K562 (cell line): ENCODE measurements around the gene TMEM181. TPM values are rescaled to one million over a fixed set of nuclear protein-coding genes. Genes with fewer than 3 reads are reported as not detected.

ENCODE experiments used
- ATAC-seq: fragments of 200-7000 bp; cut with Tn5 transposase; 3 replicates; pipeline ENCODE4 v1.9.1; 2020; ENCODE audit warnings: moderate library complexity
- BruUV-seq: library from RNA; stranded (reverse); fragments of 400-500 nt; replicated peaks from 2 replicates; lab custom pipeline; 2021; lab: Mats Ljungman, UMichigan
- CTCF ChIA-PET: fragments of 300-600 bp; formaldehyde crosslinking; extraction: SDS; loops from one replicate; lab custom pipeline; 2021; ENCODE audit warnings: low intra/inter-chr PET ratio; lab: Yijun Ruan, JAX
- POLR2A ChIA-PET: fragments of 300-600, 350-650 bp; sonication (Branson Sonifier 250); formaldehyde crosslinking; extraction: SDS; loops from one replicate; lab custom pipeline; 2021; ENCODE audit warnings: antibody characterized with exemption, inconsistent platforms; lab: Yijun Ruan, JAX
- DNase-seq, 4 experiments: peaks; one replicate each; pipeline versions ENCODE4 v3.0.0 to v3.0.0-alpha.2; 2011 to 2018; ENCODE audit warnings: low spot score in 3 of 4, mixed read lengths in 3 of 4; ENCODE audit errors: extremely low read depth in 1 of 4
- FAIRE-seq: peaks from 2 replicates; lab custom pipeline; 2011; peaks lifted over from hg19 to GRCh38; lab: Jason Lieb, UNC
- H2AFZ ChIP-seq: 2 replicates; pipeline ENCODE4 v1.6.0; 2011; ENCODE audit warnings: low read depth, low read length, control low read depth, inconsistent platforms
- H3K27ac ChIP-seq: fragments of 200-600 bp; 3 replicates; pipeline ENCODE4 v1.8.0; 2011; ENCODE audit warnings: low read depth, mild to moderate bottlenecking, control low read depth, inconsistent platforms, low read length, moderate library complexity, mixed read lengths; ENCODE audit errors: extremely low read depth
- H3K27me3 ChIP-seq, 2 experiments: fragments of 300-600 bp in 1 of 2; 2 replicates in 1 of 2; 3 replicates in 1 of 2; pipeline versions ENCODE4 v1.6.0 to v1.8.0; 2011; ENCODE audit warnings: inconsistent platforms in 2 of 2, low read length in 2 of 2, mild to moderate bottlenecking in 1 of 2, mixed read lengths in 1 of 2, moderate library complexity in 1 of 2; ENCODE audit not compliant: control insufficient read depth in 2 of 2, insufficient read depth in 2 of 2
- H3K36me3 ChIP-seq: fragments of 300-600 bp; 3 replicates; pipeline ENCODE4 v1.8.0; 2011; ENCODE audit warnings: mild to moderate bottlenecking, low read length, inconsistent platforms; ENCODE audit not compliant: control insufficient read depth, insufficient read depth
- H3K4me1 ChIP-seq, 2 experiments: fragments of 200-600 bp in 1 of 2; replicated peaks in 1 of 2; 2 replicates in 1 of 2; 3 replicates in 1 of 2; pipeline versions ENCODE4 v1.5.1 to v1.8.0; 2011; ENCODE audit warnings: inconsistent platforms in 2 of 2, low read length in 2 of 2, mild to moderate bottlenecking in 1 of 2, mixed read lengths in 1 of 2, moderate library complexity in 1 of 2; ENCODE audit not compliant: control insufficient read depth in 2 of 2, insufficient read depth in 2 of 2
- H3K4me2 ChIP-seq: 2 replicates; pipeline ENCODE4 v1.6.1; 2011; ENCODE audit warnings: low read length, control low read depth, inconsistent platforms, mixed read lengths; ENCODE audit not compliant: insufficient read depth
- H3K4me3 ChIP-seq: fragments of 200-600 bp; sonication (generic), shearing (Covaris generic); 2 replicates; pipeline ENCODE4 v1.5.1; 2016; ENCODE audit warnings: control low read depth, inconsistent platforms
- H3K79me2 ChIP-seq: fragments of 200-600 bp; 3 replicates; pipeline ENCODE4 v1.8.0; 2011; ENCODE audit warnings: low read length, inconsistent platforms; ENCODE audit not compliant: control insufficient read depth, insufficient read depth
- H3K9ac ChIP-seq, 2 experiments: 2 replicates each; pipeline versions ENCODE4 v1.6.0 to v1.6.1; 2011; ENCODE audit warnings: low read depth in 2 of 2, low read length in 2 of 2, control low read depth in 1 of 2, inconsistent platforms in 1 of 2, mild to moderate bottlenecking in 1 of 2, mixed read lengths in 1 of 2; ENCODE audit not compliant: insufficient read depth in 1 of 2
- H3K9me1 ChIP-seq: one replicate; pipeline ENCODE4 v1.6.0; 2011; ENCODE audit warnings: inconsistent platforms, mild to moderate bottlenecking, low read length, moderate library complexity; ENCODE audit not compliant: control insufficient read depth, insufficient read depth
- H3K9me3 ChIP-seq: replicated peaks from 2 replicates; pipeline ENCODE4 v1.5.1; 2011; ENCODE audit warnings: low read depth, low read length, inconsistent platforms; ENCODE audit not compliant: control insufficient read depth, insufficient read depth
- H4K20me1 ChIP-seq: replicated peaks from 2 replicates; pipeline ENCODE4 v1.6.1; 2011; ENCODE audit warnings: low read length, inconsistent platforms, mixed read lengths; ENCODE audit not compliant: control insufficient read depth, insufficient read depth
- BDP1 ChIP-seq: IDR thresholded peaks from 3 replicates; pipeline ENCODE4 v1.6.1; 2011; ENCODE audit not compliant: insufficient read length, insufficient read depth
- DDX20 ChIP-seq: fragments of 450-650 bp; IDR thresholded peaks from 2 replicates; pipeline ENCODE4 v1.6.1; 2016; ENCODE audit warnings: missing genetic modification characterization, low read depth, mild to moderate bottlenecking, missing compliant biosample characterization, moderate library complexity
- ESRRA ChIP-seq: fragments of 450-650 bp; IDR thresholded peaks from 2 replicates; pipeline ENCODE4 v1.6.1; 2014; ENCODE audit warnings: low read depth, mild to moderate bottlenecking, moderate library complexity, borderline replicate concordance
- NFIC ChIP-seq: fragments of 450-650 bp; IDR thresholded peaks from 2 replicates; pipeline ENCODE4 v1.6.1; 2017; ENCODE audit warnings: mild to moderate bottlenecking, inconsistent platforms
- SIN3A ChIP-seq, 2 experiments: fragments of 150-350 bp in 1 of 2; IDR thresholded peaks; 2 replicates each; pipeline ENCODE4 v1.6.1; 2011 to 2016; ENCODE audit warnings: borderline replicate concordance in 2 of 2, low read depth in 2 of 2, low read length in 2 of 2, mild to moderate bottlenecking in 2 of 2, moderate library complexity in 2 of 2; ENCODE audit not compliant: control insufficient read depth in 1 of 2
- SP2 ChIP-seq: IDR thresholded peaks from 2 replicates; pipeline ENCODE4 v1.6.1; 2011; ENCODE audit warnings: mild to moderate bottlenecking, low read depth, low read length, moderate library complexity; ENCODE audit not compliant: poor library complexity, severe bottlenecking; ENCODE audit errors: extremely low read depth
- STAT5A ChIP-seq: IDR thresholded peaks from 2 replicates; pipeline ENCODE4 v1.6.1; 2012; ENCODE audit warnings: low read length, inconsistent platforms, borderline replicate concordance
- ZNF224 ChIP-seq: sonication (generic); formaldehyde crosslinking; IDR thresholded peaks from 2 replicates; pipeline ENCODE4 v1.8.0; 2022; ENCODE audit warnings: mild to moderate bottlenecking, missing genetic modification reagents
- ZNF436 ChIP-seq: fragments of 250-450, 450-650 bp; sonication (Bioruptor Pico); formaldehyde crosslinking; IDR thresholded peaks from 2 replicates; pipeline ENCODE4 v1.7.0; 2020; ENCODE audit warnings: mild to moderate bottlenecking
- ZNF766 ChIP-seq: fragments of 200-800 bp; sonication (Bioruptor generic); conservative IDR thresholded peaks from 2 replicates; pipeline ENCODE4 v1.6.1; 2016; ENCODE audit warnings: missing genetic modification characterization, missing compliant biosample characterization
- WGBS: fragments of 100-300 bp; shearing (Covaris generic); methylation state at CpG from one replicate; pipeline ENCODE4 v1.1.6; 2016; ENCODE audit warnings: low coverage, mixed read lengths; ENCODE audit not compliant: insufficient coverage; ENCODE audit errors: missing lambda C conversion rate; 5-methylcytosine and 5-hydroxymethylcytosine counted together
- in situ Hi-C: fragments of 300-500 bp; cut with MboI; formaldehyde crosslinking; loops from 4 replicates; pipeline ENCODE4 v1.15.0; 2018; ENCODE audit warnings: inconsistent platforms, mixed read lengths
- intact Hi-C: fragments of 100-400 bp; cut with micrococcal nuclease; formaldehyde crosslinking; loops from 2 replicates; pipeline ENCODE4 v1.14.2; 2022
- polyA plus RNA-seq, 8 experiments: library from polyadenylated mRNA; depleted of rRNA in 4 of 8; stranded (reverse) in 5 of 8; unstranded in 3 of 8; fragments of >200 nt; fragmentation: Nextera tagmentation in 2 of 8; fragmentation: Illumina TruSeq in 1 of 8; extraction: Ambion mirVana in 2 of 8; extraction: Trizol in 1 of 8; gene quantifications; 2 replicates each; pipeline versions ENCODE4 v1.2.1 to v1.2.3, GENCODE V29; 2011 to 2014; ENCODE audit warnings: inconsistent platforms in 1 of 8, missing spikeins in 1 of 8
- total RNA-seq, 7 experiments: library from RNA; depleted of rRNA in 6 of 7; stranded (reverse); fragments of >200 nt in 6 of 7; fragmentation: Illumina TruSeq in 2 of 7; extraction: Trizol in 2 of 7; gene quantifications; 2 replicates each; pipeline versions ENCODE4 v1.2.1 to v1.2.3, GENCODE V29; 2011 to 2021; ENCODE audit warnings: low replicate concordance in 1 of 7
- TF ChIP-seq, protein P1 (sequence below): fragments of 250-450 bp; sonication (Bioruptor Pico); IDR thresholded peaks from 2 replicates; pipeline ENCODE4 v1.4.0; 2020

The TMEM181 gene
- total and polyA plus RNA-seq, 9 of the 15 experiments (the other 6 are each of a cell fraction or from before 2014, with no cell fraction given) = 5.6 to 27.2 (median 19.9) TPM

DNA sequence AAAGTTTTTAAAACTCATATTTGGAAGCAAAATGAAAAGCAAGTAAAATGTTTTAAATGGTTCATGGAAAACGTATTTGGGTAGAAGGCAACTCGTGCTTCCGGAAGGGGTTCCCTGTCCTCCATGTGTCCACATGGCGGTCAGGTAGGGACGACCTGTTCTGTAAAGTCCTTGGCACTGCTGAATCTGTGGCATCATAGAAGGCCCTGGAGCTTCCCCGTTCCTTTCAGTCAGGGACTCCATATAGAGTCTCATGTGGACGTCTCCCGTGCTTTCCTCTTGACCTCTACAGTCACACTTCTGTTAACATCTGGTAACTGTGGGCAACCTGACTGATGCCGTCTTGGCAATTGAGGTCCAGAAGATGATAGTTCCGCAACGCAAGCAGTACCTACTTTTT is 73.2 kb downstream of the TMEM181 start:
- TF ChIP-seq ZNF436 (CRISPR knock-in tag) (no peak), ESRRA (no peak), DDX20 (tag) (no peak), SP2 (no peak), NFIC (no peak), STAT5A (no peak), ZNF224 (no peak), BDP1 (no peak), SIN3A (IDR thresholded peaks at IDR 0.05; ENCODE audit: borderline replicate concordance in 2 of 2, control insufficient read depth in 1 of 2, low read depth in 2 of 2, low read length in 2 of 2) (no peak), ZNF766 (no peak)
- TF ChIP-seq, protein P1, sequence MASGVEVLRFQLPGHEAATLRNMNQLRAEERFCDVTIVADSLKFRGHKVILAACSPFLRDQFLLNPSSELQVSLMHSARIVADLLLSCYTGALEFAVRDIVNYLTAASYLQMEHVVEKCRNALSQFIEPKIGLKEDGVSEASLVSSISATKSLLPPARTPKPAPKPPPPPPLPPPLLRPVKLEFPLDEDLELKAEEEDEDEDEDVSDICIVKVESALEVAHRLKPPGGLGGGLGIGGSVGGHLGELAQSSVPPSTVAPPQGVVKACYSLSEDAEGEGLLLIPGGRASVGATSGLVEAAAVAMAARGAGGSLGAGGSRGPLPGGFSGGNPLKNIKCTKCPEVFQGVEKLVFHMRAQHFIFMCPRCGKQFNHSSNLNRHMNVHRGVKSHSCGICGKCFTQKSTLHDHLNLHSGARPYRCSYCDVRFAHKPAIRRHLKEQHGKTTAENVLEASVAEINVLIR (CRISPR knock-in tag) = no peak
- in situ Hi-C loops = no loop called here
- WGBS = 91% methylated on average over 11 of the region's 11 CpGs
- H3K36me3 ChIP-seq = peaks cover 90% of the 10 kb centered on the region
- no peaks in the 10 kb centered on the region for H3K9me1 ChIP-seq
- peaks cover 12% of the 10 kb centered on the region for H4K20me1 ChIP-seq
- H3K4me1 ChIP-seq = peaks cover 17% of the 10 kb centered on the region in 2 experiments
- no peak overlapping the region for H3K4me3 ChIP-seq
- H3K79me2 ChIP-seq = no peaks in the 10 kb centered on the region
- no peak overlapping the region for H3K27ac ChIP-seq
- ChIA-PET POLR2A (interaction anchor here (1.0 kb wide), 1 partner anchor 17 kb away, joined by 4 read pairs; no protein-coding TSS in a partner anchor), CTCF (no interaction called here)
- DNase-seq (no peak), FAIRE-seq (no peak), ATAC-seq (no peak)
- intact Hi-C loops = no loop called here
- no peaks in the 10 kb centered on the region for H3K9me3 ChIP-seq
- H2AFZ ChIP-seq = no peak overlapping the region
- H3K27me3 ChIP-seq = no peaks in the 10 kb centered on the region
- BruUV-seq = TSS peak; percentile 29
- no peak overlapping the region for H3K4me2 ChIP-seq
- H3K9ac ChIP-seq = no peak overlapping the region
